OCI-LY1 (cell line): Measurements from ENCODE around the gene MTPN.
A peak's percentile ranks its signal among the peaks of the same experiment; 100 is the strongest.

Source experiments
- H2AFZ ChIP-seq: fragments of 200-600 bp; sonication (generic), shearing (Covaris generic); 2 replicates; pipeline ENCODE4 v1.6.0; 2014; ENCODE audit warnings: antibody characterized with exemption, mild to moderate bottlenecking, low read length
- H3F3A ChIP-seq: fragments of 200-600 bp; sonication (generic), shearing (Covaris generic); 2 replicates; pipeline ENCODE4 v1.6.0; 2014; ENCODE audit warnings: mild to moderate bottlenecking, antibody characterized with exemption, low read length, moderate library complexity; ENCODE audit not compliant: insufficient read depth
- H3K27ac ChIP-seq: fragments of 200-600 bp; sonication (generic); 2 replicates; pipeline ENCODE4 v1.5.1; 2014; ENCODE audit warnings: low read length, mixed run types, mild to moderate bottlenecking, low read depth; ENCODE audit not compliant: poor library complexity, severe bottlenecking
- H3K27me3 ChIP-seq: fragments of 200-600 bp; sonication (generic); 2 replicates; pipeline ENCODE4 v1.6.0; 2014; ENCODE audit warnings: antibody characterized with exemption, mild to moderate bottlenecking, low read length, moderate library complexity; ENCODE audit not compliant: insufficient read depth
- H3K36me3 ChIP-seq: fragments of 200-600 bp; sonication (generic); 2 replicates; pipeline ENCODE4 v1.6.1; 2014; ENCODE audit warnings: mild to moderate bottlenecking, antibody characterized with exemption, low read length, moderate library complexity, mixed read lengths; ENCODE audit not compliant: insufficient read depth
- H3K4me1 ChIP-seq: fragments of 200-600 bp; sonication (generic); 2 replicates; pipeline ENCODE4 v1.5.1; 2014; ENCODE audit warnings: mild to moderate bottlenecking, low read length, moderate library complexity; ENCODE audit not compliant: insufficient read depth, severe bottlenecking
- H3K4me2 ChIP-seq: fragments of 200-600 bp; sonication (generic), shearing (Covaris generic); 2 replicates; pipeline ENCODE4 v1.6.1; 2014; ENCODE audit warnings: low read length
- H3K4me3 ChIP-seq: fragments of 200-600 bp; sonication (generic); 2 replicates; pipeline ENCODE4 v1.5.1; 2014; ENCODE audit warnings: low read length, low read depth, mild to moderate bottlenecking, mixed read lengths; ENCODE audit not compliant: poor library complexity, severe bottlenecking
- H3K79me2 ChIP-seq: fragments of 200-600 bp; shearing (Covaris generic); 2 replicates; pipeline ENCODE4 v1.6.1; 2016; ENCODE audit warnings: mixed run types, low read length, mixed read lengths; ENCODE audit not compliant: insufficient read depth
- H3K9ac ChIP-seq: fragments of 200-600 bp; sonication (generic), shearing (Covaris generic); 2 replicates; pipeline ENCODE4 v1.6.1; 2014; ENCODE audit warnings: mild to moderate bottlenecking, low read length, mixed read lengths
- H3K9me2 ChIP-seq: fragments of 200-600 bp; sonication (generic), shearing (Covaris generic); 2 replicates; pipeline ENCODE4 v1.6.1; 2014; ENCODE audit warnings: low read depth, mild to moderate bottlenecking, low read length, mixed read lengths
- H3K9me3 ChIP-seq: fragments of 200-600 bp; shearing (Covaris generic); 2 replicates; pipeline ENCODE4 v1.6.1; 2014; ENCODE audit warnings: low read length, mixed read lengths
- H4K20me1 ChIP-seq: fragments of 200-600 bp; sonication (generic), shearing (Covaris generic); 2 replicates; pipeline ENCODE4 v1.6.0; 2016; ENCODE audit warnings: mild to moderate bottlenecking, low read length; ENCODE audit not compliant: insufficient read depth
- EZH2 ChIP-seq: fragments of 200-600 bp; sonication (generic), shearing (Covaris generic); IDR thresholded peaks from 2 replicates; pipeline ENCODE4 v1.8.0; 2017; ENCODE audit warnings: borderline replicate concordance, mixed run types, mild to moderate bottlenecking, antibody characterized with exemption, low read length, moderate library complexity, mixed read lengths
- TF ChIP-seq, protein P1 (sequence below): fragments of 200-600 bp; sonication (generic), shearing (Covaris generic); IDR thresholded peaks from 2 replicates; pipeline ENCODE4 v1.5.1; 2017; ENCODE audit warnings: mild to moderate bottlenecking, antibody characterized with exemption, low read length, moderate library complexity, mixed read lengths

MTPN gene

DNA sequence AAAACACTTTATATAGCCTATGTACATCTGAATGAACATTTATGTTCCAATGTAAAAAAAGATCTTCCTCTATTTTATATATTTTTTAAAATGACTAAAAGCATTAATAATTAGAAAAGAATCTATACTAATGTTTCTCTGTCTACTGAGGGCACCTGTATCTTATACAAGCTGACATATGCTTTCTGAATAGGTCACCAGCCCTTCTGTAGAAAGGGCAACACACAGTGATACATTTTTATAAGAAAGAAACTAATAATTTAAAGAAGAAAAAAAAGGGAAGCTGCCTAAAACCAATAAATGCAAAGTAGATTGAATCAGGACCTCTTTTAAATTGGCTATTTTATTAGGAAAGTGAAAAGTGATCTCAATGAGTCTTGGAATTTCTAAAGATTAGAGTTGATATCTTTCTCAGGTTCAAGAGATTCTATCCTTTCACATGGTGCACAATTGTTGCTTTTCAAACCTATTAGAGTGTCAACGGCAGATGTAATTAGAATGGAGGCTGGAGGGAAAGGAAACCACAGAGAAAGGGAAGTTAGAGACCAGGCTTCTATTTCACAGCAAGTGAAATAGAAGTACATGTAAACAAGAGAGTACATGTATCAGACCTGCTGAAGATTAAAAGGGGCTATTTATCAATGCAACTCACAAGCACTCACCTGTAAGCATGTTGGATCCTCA lies 6.3 kb downstream of the MTPN start:
- Histone ChIP-seq H3K36me3 (peaks cover 73% of the 10 kb centered on the region), H3K79me2 (peaks cover 94% of the 10 kb centered on the region), H3K27me3 (no peaks in the 10 kb centered on the region), H3K4me3 (peak overlapping the region; percentile 1), H3K9me3 (peaks cover 4% of the 10 kb centered on the region), H3F3A (no peaks in the 10 kb centered on the region), H4K20me1 (no peaks in the 10 kb centered on the region; the same call in 1 of the 2 replicates), H2AFZ (no peak overlapping the region), H3K4me1 (peaks cover 72% of the 10 kb centered on the region), H3K4me2 (peak overlapping the region; percentile 23; the same call in 1 of the 2 replicates), H3K9me2 (no peaks in the 10 kb centered on the region), H3K27ac (peak overlapping the region; percentile 74), H3K9ac (peak overlapping the region; percentile 3; the same call in 1 of the 2 replicates)
- TF ChIP-seq, protein P1, sequence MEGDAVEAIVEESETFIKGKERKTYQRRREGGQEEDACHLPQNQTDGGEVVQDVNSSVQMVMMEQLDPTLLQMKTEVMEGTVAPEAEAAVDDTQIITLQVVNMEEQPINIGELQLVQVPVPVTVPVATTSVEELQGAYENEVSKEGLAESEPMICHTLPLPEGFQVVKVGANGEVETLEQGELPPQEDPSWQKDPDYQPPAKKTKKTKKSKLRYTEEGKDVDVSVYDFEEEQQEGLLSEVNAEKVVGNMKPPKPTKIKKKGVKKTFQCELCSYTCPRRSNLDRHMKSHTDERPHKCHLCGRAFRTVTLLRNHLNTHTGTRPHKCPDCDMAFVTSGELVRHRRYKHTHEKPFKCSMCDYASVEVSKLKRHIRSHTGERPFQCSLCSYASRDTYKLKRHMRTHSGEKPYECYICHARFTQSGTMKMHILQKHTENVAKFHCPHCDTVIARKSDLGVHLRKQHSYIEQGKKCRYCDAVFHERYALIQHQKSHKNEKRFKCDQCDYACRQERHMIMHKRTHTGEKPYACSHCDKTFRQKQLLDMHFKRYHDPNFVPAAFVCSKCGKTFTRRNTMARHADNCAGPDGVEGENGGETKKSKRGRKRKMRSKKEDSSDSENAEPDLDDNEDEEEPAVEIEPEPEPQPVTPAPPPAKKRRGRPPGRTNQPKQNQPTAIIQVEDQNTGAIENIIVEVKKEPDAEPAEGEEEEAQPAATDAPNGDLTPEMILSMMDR, result no peak
- TF ChIP-seq EZH2, result no peak

GRCh38 chr7:135970045-135970444 lies 7.1 kb downstream of the MTPN start:
- TF ChIP-seq, protein P1, result no peak
- no peak for TF ChIP-seq EZH2
- no peaks in the 10 kb centered on the region for H3K27me3 ChIP-seq
- H3K27ac ChIP-seq, result no peak overlapping the region
- H3F3A ChIP-seq, result no peaks in the 10 kb centered on the region
- no peak overlapping the region for H3K9ac ChIP-seq
- no peaks in the 10 kb centered on the region for H3K9me2 ChIP-seq
- H3K4me3 ChIP-seq, result no peak overlapping the region
- peaks cover 70% of the 10 kb centered on the region for H3K4me1 ChIP-seq
- no peaks in the 10 kb centered on the region for H4K20me1 ChIP-seq
- peaks cover 68% of the 10 kb centered on the region for H3K36me3 ChIP-seq
- peaks cover 4% of the 10 kb centered on the region for H3K9me3 ChIP-seq
- peaks cover 94% of the 10 kb centered on the region for H3K79me2 ChIP-seq
- H3K4me2 ChIP-seq, result no peak overlapping the region
- no peak overlapping the region for H2AFZ ChIP-seq

- Histone ChIP-seq H3K79me2 (peaks cover 95% of the 10 kb centered on the region), H3K27me3 (no peaks in the 10 kb centered on the region), H3K9me3 (peaks cover 4% of the 10 kb centered on the region), H2AFZ (no peak overlapping the region), H3F3A (no peaks in the 10 kb centered on the region), H3K9ac (no peak overlapping the region), H4K20me1 (no peaks in the 10 kb centered on the region), H3K9me2 (no peaks in the 10 kb centered on the region), H3K4me3 (no peak overlapping the region), H3K4me1 (peaks cover 40% of the 10 kb centered on the region), H3K36me3 (peaks cover 43% of the 10 kb centered on the region), H3K27ac (no peak overlapping the region), H3K4me2 (no peak overlapping the region)
- no peak for TF ChIP-seq EZH2
- TF ChIP-seq, protein P1, result no peak
Observed at GRCh38 chr7:135966341-135967043, 10.7 kb downstream of the MTPN start.
